ENCODE measurements around the gene ASB6. TPM values are rescaled to one million over a fixed set of nuclear protein-coding genes. Genes with fewer than 3 reads are reported as not detected.
"Not testable (repeated sequence)": the region's sequence is repeated elsewhere in the genome, so short reads cannot be mapped to it uniquely, and the experiment has no call there.

The ASB6 gene
- total RNA-seq, 5 donors from 2014 or later (not counting 1 experiment from before 2014, with no cell fraction given): 28.3 to 35.2 (median 30.8) TPM

- peaks cover 0 to 18% of the 10 kb centered on the region in 2 experiments for H3K4me1 ChIP-seq (ENCODE audit: control insufficient read depth in 1 of 2, extremely low read depth in 1 of 2, insufficient read depth in 2 of 2, low read length in 2 of 2)
- H3K4me3 ChIP-seq (ENCODE audit: control insufficient read depth in 1 of 2, extremely low read depth in 1 of 2, low read length in 1 of 2): peak overlapping the region; percentile 39 to 46
- Mint-ChIP-seq H3K9me3 (no peaks in the 10 kb centered on the region), H3K36me3 (no peaks in the 10 kb centered on the region), H3K27me3 (peaks cover 5 to 27% of the 10 kb centered on the region in 2 donors), H3K4me1 (peaks cover 3 to 4% (median 4%) of the 10 kb centered on the region in 3 donors), H3K4me3 (peak overlapping the region; percentile 69 to 86 (median 71)), H3K27ac (peak overlapping the region in 1 of 2 donors; percentile 24)
- H3K9me3 ChIP-seq: no peaks in the 10 kb centered on the region
- ATAC-seq (replicated peaks in 1 of 4) (peak; percentile 59 to 74 (median 62)), DNase-seq (peak in 3 of 35 experiments; percentile 6 to 23 (median 7))
- ChIA-PET POLR2A (no interaction called here), CTCF (no interaction called here)
- H3K27me3 ChIP-seq (replicated peaks in 1 of 2; ENCODE audit: control insufficient read depth in 2 of 2, extremely low read depth in 1 of 2, insufficient read depth in 2 of 2, low read length in 1 of 2): peaks cover 4 to 49% of the 10 kb centered on the region in 2 experiments
- no peak overlapping the region for H3K27ac ChIP-seq (ENCODE audit: low read length)
- no peaks in the 10 kb centered on the region for H3K36me3 ChIP-seq (ENCODE audit: control insufficient read depth in 2 of 2, extremely low read depth in 1 of 2, insufficient read depth in 1 of 2, low read length in 1 of 2)
- WGBS (ENCODE audit: insufficient coverage): 26% methylated on average over 26 of the region's 36 CpGs
Observed at GRCh38 chr9:129664746-129665388, 22.9 kb upstream of the ASB6 start.

GRCh38 chr9:129662239-129662638, 20.3 kb upstream of the ASB6 start:
- H3K27ac Mint-ChIP-seq; H3K4me3 ChIP-seq (ENCODE audit: control insufficient read depth in 1 of 2, extremely low read depth in 1 of 2, low read length in 1 of 2); H3K9me3 ChIP-seq; H3K4me1 Mint-ChIP-seq; H3K4me3 Mint-ChIP-seq; ATAC-seq (replicated peaks in 1 of 4); POLR2A ChIA-PET; H3K9me3 Mint-ChIP-seq; DNase-seq; H3K36me3 Mint-ChIP-seq; H3K36me3 ChIP-seq (ENCODE audit: control insufficient read depth in 2 of 2, extremely low read depth in 1 of 2, insufficient read depth in 1 of 2, low read length in 1 of 2); H3K27ac ChIP-seq (ENCODE audit: low read length): not testable (repeated sequence)
- peaks cover 1 to 13% of the 10 kb centered on the region in 2 donors for H3K27me3 Mint-ChIP-seq
- Histone ChIP-seq H3K4me1 (ENCODE audit: control insufficient read depth in 1 of 2, extremely low read depth in 1 of 2, insufficient read depth in 2 of 2, low read length in 2 of 2) (peaks cover 0 to 18% of the 10 kb centered on the region in 2 experiments), H3K27me3 (replicated peaks in 1 of 2; ENCODE audit: control insufficient read depth in 2 of 2, extremely low read depth in 1 of 2, insufficient read depth in 2 of 2, low read length in 1 of 2) (peaks cover 4 to 33% of the 10 kb centered on the region in 2 experiments)
- CTCF ChIA-PET: interaction anchor here in 1 of 2 donors (0.6 kb wide), 2 partner anchors 485 to 546 kb away, joined by 3 to 6 read pairs; no protein-coding TSS in a partner anchor
- 100% methylated on average over 1 of the region's 3 CpGs for WGBS (ENCODE audit: insufficient coverage)

GRCh38 chr9:129661029-129661428, 19.1 kb upstream of the ASB6 start:
- Histone ChIP-seq H3K27ac (ENCODE audit: low read length) (no peak overlapping the region), H3K36me3 (ENCODE audit: control insufficient read depth in 2 of 2, extremely low read depth in 1 of 2, insufficient read depth in 1 of 2, low read length in 1 of 2) (no peaks in the 10 kb centered on the region), H3K9me3 (no peaks in the 10 kb centered on the region), H3K27me3 (replicated peaks in 1 of 2; ENCODE audit: control insufficient read depth in 2 of 2, extremely low read depth in 1 of 2, insufficient read depth in 2 of 2, low read length in 1 of 2) (peaks cover 0 to 21% of the 10 kb centered on the region in 2 experiments), H3K4me3 (ENCODE audit: control insufficient read depth in 1 of 2, extremely low read depth in 1 of 2, low read length in 1 of 2) (no peak overlapping the region), H3K4me1 (ENCODE audit: control insufficient read depth in 1 of 2, extremely low read depth in 1 of 2, insufficient read depth in 2 of 2, low read length in 2 of 2) (peaks cover 0 to 11% of the 10 kb centered on the region in 2 experiments)
- Mint-ChIP-seq H3K4me1 (peaks cover 3 to 4% (median 4%) of the 10 kb centered on the region in 3 donors), H3K27ac (no peak overlapping the region), H3K4me3 (no peak overlapping the region), H3K9me3 (no peaks in the 10 kb centered on the region), H3K27me3 (peaks cover 0 to 8% of the 10 kb centered on the region in 2 donors), H3K36me3 (no peaks in the 10 kb centered on the region)
- WGBS (ENCODE audit: insufficient coverage): no CpG with 5 or more reads among the region's 2 CpGs
- CTCF ChIA-PET: no interaction called here
- DNase-seq: no peak
- ATAC-seq (replicated peaks in 1 of 4): no peak
- POLR2A ChIA-PET: no interaction called here

- H3K9me3 Mint-ChIP-seq: no peaks in the 10 kb centered on the region
- H3K27me3 Mint-ChIP-seq: no peaks in the 10 kb centered on the region
- POLR2A ChIA-PET: interaction anchor here in 1 of 2 donors (0.7 kb wide), 1 partner anchor 34 kb away, joined by 4 read pairs; no protein-coding TSS in a partner anchor
- CTCF ChIA-PET: no interaction called here
- no peak overlapping the region for H3K27ac Mint-ChIP-seq
- peaks cover 0 to 11% of the 10 kb centered on the region in 2 experiments for H3K27me3 ChIP-seq (replicated peaks in 1 of 2; ENCODE audit: control insufficient read depth in 2 of 2, extremely low read depth in 1 of 2, insufficient read depth in 2 of 2, low read length in 1 of 2)
- no peaks in the 10 kb centered on the region for H3K36me3 Mint-ChIP-seq
- H3K4me1 Mint-ChIP-seq: peaks cover 0 to 4% (median 0%) of the 10 kb centered on the region in 3 donors
- no peaks in the 10 kb centered on the region for H3K36me3 ChIP-seq (ENCODE audit: control insufficient read depth in 2 of 2, extremely low read depth in 1 of 2, insufficient read depth in 1 of 2, low read length in 1 of 2)
- WGBS (ENCODE audit: insufficient coverage): 72% methylated on average over 6 of the region's 12 CpGs
- H3K9me3 ChIP-seq: no peaks in the 10 kb centered on the region
- no peak overlapping the region for H3K4me3 Mint-ChIP-seq
- H3K4me1 ChIP-seq (ENCODE audit: control insufficient read depth in 1 of 2, extremely low read depth in 1 of 2, insufficient read depth in 2 of 2, low read length in 2 of 2): no peaks in the 10 kb centered on the region
- DNase-seq: no peak
- no peak for ATAC-seq (replicated peaks in 1 of 4)
- H3K27ac ChIP-seq (ENCODE audit: low read length): no peak overlapping the region
- H3K4me3 ChIP-seq (ENCODE audit: control insufficient read depth in 1 of 2, extremely low read depth in 1 of 2, low read length in 1 of 2): no peak overlapping the region
Observed at GRCh38 chr9:129656795-129657390, 14.9 kb upstream of the ASB6 start.

GRCh38 chr9:129655696-129656095, 13.7 kb upstream of the ASB6 start:
- Mint-ChIP-seq H3K27ac (no peak overlapping the region), H3K4me1 (no peaks in the 10 kb centered on the region), H3K9me3 (no peaks in the 10 kb centered on the region), H3K4me3 (no peak overlapping the region), H3K27me3 (no peaks in the 10 kb centered on the region), H3K36me3 (no peaks in the 10 kb centered on the region)
- Histone ChIP-seq H3K36me3 (ENCODE audit: control insufficient read depth in 2 of 2, extremely low read depth in 1 of 2, insufficient read depth in 1 of 2, low read length in 1 of 2) (no peaks in the 10 kb centered on the region), H3K27me3 (replicated peaks in 1 of 2; ENCODE audit: control insufficient read depth in 2 of 2, extremely low read depth in 1 of 2, insufficient read depth in 2 of 2, low read length in 1 of 2) (peaks cover 0 to 13% of the 10 kb centered on the region in 2 experiments), H3K4me3 (ENCODE audit: control insufficient read depth in 1 of 2, extremely low read depth in 1 of 2, low read length in 1 of 2) (no peak overlapping the region), H3K4me1 (ENCODE audit: control insufficient read depth in 1 of 2, extremely low read depth in 1 of 2, insufficient read depth in 2 of 2, low read length in 2 of 2) (no peaks in the 10 kb centered on the region), H3K9me3 (no peaks in the 10 kb centered on the region), H3K27ac (ENCODE audit: low read length) (no peak overlapping the region)
- ChIA-PET CTCF (no interaction called here), POLR2A (interaction anchor here in 1 of 2 donors (0.6 kb wide), 1 partner anchor 18 kb away, joined by 4 read pairs; no protein-coding TSS in a partner anchor)
- ATAC-seq (replicated peaks in 1 of 4): no peak
- no peak for DNase-seq
- WGBS (ENCODE audit: insufficient coverage): 43% methylated on average over 1 of the region's 7 CpGs

- ATAC-seq (replicated peaks in 1 of 4) (no peak), DNase-seq (no peak)
- Histone ChIP-seq H3K27ac (ENCODE audit: low read length) (no peak overlapping the region), H3K9me3 (no peaks in the 10 kb centered on the region), H3K27me3 (replicated peaks in 1 of 2; ENCODE audit: control insufficient read depth in 2 of 2, extremely low read depth in 1 of 2, insufficient read depth in 2 of 2, low read length in 1 of 2) (peaks cover 0 to 15% of the 10 kb centered on the region in 2 experiments), H3K4me3 (ENCODE audit: control insufficient read depth in 1 of 2, extremely low read depth in 1 of 2, low read length in 1 of 2) (no peak overlapping the region), H3K36me3 (ENCODE audit: control insufficient read depth in 2 of 2, extremely low read depth in 1 of 2, insufficient read depth in 1 of 2, low read length in 1 of 2) (no peaks in the 10 kb centered on the region), H3K4me1 (ENCODE audit: control insufficient read depth in 1 of 2, extremely low read depth in 1 of 2, insufficient read depth in 2 of 2, low read length in 2 of 2) (no peaks in the 10 kb centered on the region)
- H3K27ac Mint-ChIP-seq: no peak overlapping the region
- H3K36me3 Mint-ChIP-seq: no peaks in the 10 kb centered on the region
- H3K4me1 Mint-ChIP-seq: no peaks in the 10 kb centered on the region
- CTCF ChIA-PET: no interaction called here
- H3K4me3 Mint-ChIP-seq: no peak overlapping the region
- H3K9me3 Mint-ChIP-seq: no peaks in the 10 kb centered on the region
- POLR2A ChIA-PET: no interaction called here
- H3K27me3 Mint-ChIP-seq: peaks cover 0 to 3% of the 10 kb centered on the region in 2 donors
- 87% methylated on average over 7 of the region's 7 CpGs for WGBS (ENCODE audit: insufficient coverage)
Observed at GRCh38 chr9:129655154-129655553, 13.2 kb upstream of the ASB6 start.

All from T-cell (primary cell).